GM18519 (cell line): Measurements from ENCODE around the gene PSMB7.

Experiments used
- ATAC-seq: cut with Tn5 transposase; IDR thresholded peaks from one replicate; pipeline ENCODE4 v1.9.1; 2021; ENCODE audit warnings: mild to moderate bottlenecking, moderate library complexity; ENCODE audit not compliant: unreplicated experiment, low FRiP score

Gene PSMB7

GRCh38 chr9:124359855-124360678 is 55.2 kb downstream of the PSMB7 start:
- no peak for ATAC-seq

DNA sequence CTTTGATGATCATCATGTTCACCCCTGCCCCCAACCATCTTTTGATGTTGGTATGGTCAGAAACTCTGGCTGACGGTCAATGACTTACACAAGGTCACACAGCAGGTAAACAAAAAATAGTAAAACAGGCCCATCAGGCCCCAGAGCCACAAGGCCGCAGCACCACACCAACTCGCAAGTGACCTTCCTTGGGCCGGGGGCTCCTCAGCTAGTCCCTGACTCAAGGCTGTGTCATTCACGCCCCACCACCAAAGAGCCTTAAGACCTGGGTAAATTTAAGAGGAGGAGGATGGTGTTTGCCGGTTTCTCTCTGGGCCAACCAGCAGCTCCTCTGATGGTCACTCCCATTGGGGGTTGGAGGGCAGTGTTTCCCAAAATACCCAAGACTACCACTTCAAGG is 55.8 kb downstream of the PSMB7 start:
- ATAC-seq: no peak

- ATAC-seq: no peak
Measured at GRCh38 chr9:124358631-124359030, 56.6 kb downstream of the PSMB7 start.

- ATAC-seq: no peak
Measured at GRCh38 chr9:124357721-124358361, 57.4 kb downstream of the PSMB7 start.

- ATAC-seq: no peak
Measured at GRCh38 chr9:124356745-124357390, 58.4 kb downstream of the PSMB7 start.

DNA sequence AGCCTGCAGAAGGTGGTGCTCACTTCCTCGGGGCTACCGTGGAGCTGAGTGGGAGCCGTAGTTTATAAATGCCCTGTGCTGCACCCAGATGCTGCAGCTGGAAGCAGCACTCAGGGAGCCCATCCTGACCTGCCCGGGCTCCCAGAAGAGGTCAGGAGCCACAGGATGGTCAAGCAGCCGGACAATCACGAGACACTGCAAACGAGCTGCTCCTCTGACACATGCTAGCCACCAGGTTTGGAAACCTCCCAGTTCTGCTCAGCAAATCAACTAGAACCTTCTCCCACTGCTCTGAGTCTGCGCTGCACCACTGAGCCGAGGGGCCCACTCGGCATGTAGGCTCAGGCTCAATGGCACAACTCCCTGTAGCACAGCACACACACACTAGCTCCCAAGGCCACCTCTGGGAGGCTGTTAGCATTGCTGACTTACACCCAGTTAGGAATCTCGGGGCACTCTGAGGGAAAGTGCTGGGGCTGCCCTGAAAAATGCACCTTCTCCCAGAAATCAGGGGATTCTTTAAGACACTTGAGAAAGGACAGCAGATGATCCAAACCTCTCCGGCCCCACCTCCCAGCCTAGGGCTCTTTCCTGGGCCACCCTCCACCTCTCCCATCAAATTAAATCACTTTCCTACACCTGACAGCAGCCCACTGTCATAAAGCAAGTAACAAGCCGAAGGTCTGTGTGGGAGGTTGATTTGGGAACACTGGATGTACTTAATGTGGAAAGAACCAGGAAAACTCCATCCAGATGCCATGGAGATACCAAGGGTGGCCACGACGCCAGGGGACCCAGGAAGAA is 59.1 kb downstream of the PSMB7 start:
- ATAC-seq: no peak

GRCh38 chr9:124355039-124355940 is 60.0 kb downstream of the PSMB7 start:
- no peak for ATAC-seq

- ATAC-seq: no peak
Measured at GRCh38 chr9:124354346-124355038, 60.8 kb downstream of the PSMB7 start.

DNA sequence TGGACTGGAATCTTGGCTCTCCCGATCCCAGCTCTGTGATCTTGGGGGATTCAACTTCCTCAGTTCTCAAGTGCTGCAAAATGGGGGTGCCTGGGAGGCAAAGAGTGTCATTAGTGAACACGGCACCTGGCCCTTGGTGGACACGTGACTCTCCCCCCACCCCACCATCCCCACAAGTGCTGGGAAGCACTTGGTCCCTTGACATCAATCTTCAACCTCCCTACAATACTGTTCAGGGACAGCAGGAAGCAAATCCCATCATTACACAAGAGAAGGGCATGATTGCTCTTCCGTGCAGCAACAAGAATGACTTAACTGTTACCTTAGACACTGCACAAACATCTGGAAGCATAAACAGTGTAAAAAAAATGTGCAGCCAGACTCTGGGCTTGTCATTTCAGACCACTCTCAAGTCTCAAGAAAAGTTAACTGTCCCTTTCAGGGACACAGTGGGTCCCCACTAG is 61.4 kb downstream of the PSMB7 start:
- ATAC-seq: no peak

- ATAC-seq: no peak
Measured at GRCh38 chr9:124353166-124353768, 62.0 kb downstream of the PSMB7 start.

- ATAC-seq: no peak
Measured at GRCh38 chr9:124352616-124353015, 62.6 kb downstream of the PSMB7 start.

DNA sequence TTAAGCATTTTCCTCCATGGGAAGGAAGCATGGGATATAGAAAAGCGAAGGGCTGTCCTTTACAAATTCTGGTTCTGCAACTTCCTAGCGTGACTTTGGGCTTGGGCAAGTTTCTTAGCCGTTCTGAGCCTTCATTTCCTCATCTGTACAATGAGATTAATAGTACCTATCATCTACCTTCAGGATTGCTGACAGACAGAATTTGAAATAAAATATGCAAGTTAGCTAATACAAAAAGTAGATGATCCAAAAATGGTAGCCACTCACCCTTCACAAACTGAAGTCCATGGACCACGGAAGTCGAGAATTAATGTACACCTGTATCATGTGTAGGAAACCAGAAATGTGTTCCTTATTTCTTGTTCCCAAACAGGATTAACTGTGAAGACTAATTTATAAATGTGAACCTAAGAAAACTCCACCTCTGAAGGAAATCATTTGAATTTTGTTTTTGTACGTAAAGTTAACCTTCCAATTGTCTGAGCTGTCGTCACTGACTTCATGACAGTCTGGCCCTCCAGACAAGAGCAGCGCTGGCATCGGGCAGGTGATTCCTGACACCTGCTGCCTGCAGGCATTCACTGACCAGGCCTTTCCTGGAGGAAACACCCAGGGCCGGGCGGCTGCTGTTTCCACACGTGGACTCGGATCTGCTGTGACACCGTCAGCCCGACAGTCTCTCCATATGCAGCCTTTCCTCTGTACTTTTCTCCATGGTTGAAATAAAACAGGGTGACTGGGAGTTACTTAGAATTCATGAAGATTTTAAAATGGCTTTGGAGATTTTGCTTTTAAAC is 63.4 kb downstream of the PSMB7 start:
- ATAC-seq: no peak

GRCh38 chr9:124350494-124351263 is 64.6 kb downstream of the PSMB7 start:
- no peak for ATAC-seq

DNA sequence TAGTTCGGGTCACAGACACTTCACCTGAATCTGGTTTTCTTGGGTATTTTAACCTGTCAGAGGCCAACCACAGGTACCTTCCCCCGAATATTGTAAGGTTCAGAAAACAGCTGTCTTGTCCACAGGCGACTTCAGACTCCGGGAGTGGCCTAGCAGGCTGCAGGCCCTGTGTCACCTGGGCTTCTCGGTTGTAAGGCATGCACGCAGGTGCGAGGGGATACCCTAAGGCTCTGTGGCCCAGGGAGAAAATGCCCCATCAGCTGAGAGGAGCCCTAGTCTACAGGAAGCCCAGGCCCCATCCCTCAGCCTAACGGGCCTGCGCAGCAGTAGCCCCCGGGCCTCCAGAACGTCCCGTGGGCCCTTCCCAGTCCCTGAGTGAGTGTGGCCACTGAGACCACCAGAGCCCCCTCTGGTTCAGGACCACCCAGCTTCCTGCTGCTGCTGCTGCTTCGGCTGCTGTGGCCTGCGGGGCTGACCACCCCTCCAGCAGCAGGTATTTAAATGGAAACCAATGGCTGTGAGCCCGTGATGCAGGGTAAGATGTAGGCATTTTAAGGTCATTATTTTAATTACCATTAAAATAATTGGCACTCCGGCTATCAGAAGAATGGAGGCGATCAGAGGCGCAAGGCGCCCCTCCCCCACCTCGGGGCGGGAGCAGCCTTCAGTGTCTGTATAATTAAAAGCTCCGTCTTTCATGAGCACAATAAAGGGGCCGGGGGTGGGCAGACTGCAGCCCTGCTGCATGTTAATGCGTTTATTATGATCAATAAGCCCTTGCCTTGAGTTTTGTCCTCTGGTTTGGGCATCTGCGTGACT is 65.4 kb downstream of the PSMB7 start:
- no peak for ATAC-seq

DNA sequence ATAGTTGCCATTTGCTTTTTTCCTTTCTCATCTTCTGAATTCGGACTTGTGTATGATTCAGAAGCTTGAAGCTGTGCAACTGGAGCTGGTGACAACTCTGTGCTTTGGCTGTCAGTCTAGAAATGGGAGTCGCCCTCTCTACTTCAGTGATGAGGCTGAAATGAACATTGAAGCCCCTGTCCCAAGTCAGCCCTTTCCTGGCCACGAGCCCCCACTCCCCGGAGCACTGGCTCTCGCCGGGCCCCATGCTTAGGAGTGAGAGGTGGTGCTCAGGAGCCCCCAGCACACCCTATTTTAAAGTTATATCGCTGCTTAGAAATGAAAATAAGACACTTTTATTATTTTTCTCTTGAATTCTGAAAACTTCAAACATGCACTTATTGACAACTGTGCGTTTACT is 66.0 kb downstream of the PSMB7 start:
- no peak for ATAC-seq

GRCh38 chr9:124348831-124349230 is 66.4 kb downstream of the PSMB7 start:
- no peak for ATAC-seq
